Transverse colon (tissue), 4 donors: Measurements from ENCODE around the gene PDGFD. TPM values are rescaled to one million over a fixed set of nuclear protein-coding genes. Genes with fewer than 3 reads are reported as not detected.

Experiments used
- DNase-seq: peaks from one replicate; pipeline ENCODE4 v3.0.0-alpha.2; 2019
- H3K27ac ChIP-seq, 4 donors: fragments of 200-600 bp; sonication (generic); 2 replicates each; pipeline ENCODE4 v1.5.1; 2016 to 2018; ENCODE audit warnings: inconsistent platforms in 4 of 4
- H3K27me3 ChIP-seq: fragments of 200-600 bp; sonication (generic); 2 replicates; pipeline ENCODE4 v1.5.1; 2017; ENCODE audit warnings: inconsistent platforms
- H3K36me3 ChIP-seq, 4 donors: fragments of 200-600 bp; sonication (generic); 2 replicates each; pipeline ENCODE4 v1.5.1; 2017 to 2019; ENCODE audit warnings: inconsistent platforms in 4 of 4
- H3K4me1 ChIP-seq, 4 donors: fragments of 200-600 bp; sonication (generic); 2 replicates each; pipeline ENCODE4 v1.5.1; 2017 to 2020; ENCODE audit warnings: inconsistent platforms in 4 of 4
- H3K4me3 ChIP-seq, 4 donors: fragments of 200-600 bp; sonication (generic); 1 replicate in 1 of 4; 2 replicates in 3 of 4; pipeline versions ENCODE4 v1.5.1 to v1.6.1; 2017 to 2019; ENCODE audit warnings: inconsistent platforms in 4 of 4
- H3K9me3 ChIP-seq, 2 donors: fragments of 200-600 bp; sonication (generic); 2 replicates each; pipeline ENCODE4 v1.5.1; 2017 to 2019; ENCODE audit warnings: inconsistent platforms in 2 of 2
- CTCF ChIP-seq, 5 experiments: fragments of 200-600 bp in 3 of 5; fragments of 450-650 bp in 2 of 5; sonication (generic) in 3 of 5; IDR thresholded peaks; 1 replicate in 2 of 5; 2 replicates in 3 of 5; pipeline ENCODE4 v1.5.1; 2016 to 2017; ENCODE audit warnings: antibody characterized with exemption in 5 of 5, inconsistent platforms in 3 of 5, mild to moderate bottlenecking in 2 of 5, moderate library complexity in 1 of 5
- EP300 ChIP-seq: sonication (generic); formaldehyde crosslinking; IDR thresholded peaks from one replicate; pipeline ENCODE4 v1.6.1; 2017; ENCODE audit warnings: antibody characterized with exemption, low read depth
- POLR2A ChIP-seq: fragments of 450-650 bp; IDR thresholded peaks from one replicate; pipeline ENCODE4 v1.6.1; 2016; ENCODE audit warnings: antibody characterized with exemption, mild to moderate bottlenecking, moderate library complexity
- POLR2AphosphoS5 ChIP-seq, 3 donors: sonication (generic); formaldehyde crosslinking; IDR thresholded peaks; one replicate each; pipeline ENCODE4 v1.6.1; 2016; ENCODE audit warnings: antibody characterized with exemption in 3 of 3
- WGBS, 2 donors: methylation state at CpG; one replicate each; pipeline ENCODE4 v1.1.5; 2018; ENCODE audit warnings: low coverage in 1 of 2; 5-methylcytosine and 5-hydroxymethylcytosine counted together
- in situ Hi-C, 4 donors: fragments of 200-750 bp; cut with MboI; loops; one replicate each; pipeline versions ENCODE4 v1.15.0 to v1.15.1; 2017; ENCODE audit warnings: low sequenced_read_pairs in 3 of 4, low pct_ligation_motif_present in 1 of 4, low pct_unique_long_range_greater_than_20kb in 1 of 4
- intact Hi-C: fragments of 100-400 bp; cut with DNase I; formaldehyde crosslinking; loops from one replicate; pipeline ENCODE4 v1.15.1; 2023; ENCODE audit warnings: low total_unique reads
- total RNA-seq, 4 donors: library from RNA; depleted of rRNA; stranded (reverse); fragments of >200 nt; gene quantifications; one replicate each; pipeline ENCODE4 v1.1.0, GENCODE V29; 2016

Gene PDGFD
- total RNA-seq, 4 donors from 2014 or later: 2.3 to 6.0 (median 3.8) TPM; not detected in 1

- H3K27ac ChIP-seq: no peak overlapping the region
- H3K27me3 ChIP-seq: peaks cover under 1% of the 10 kb centered on the region
- H3K4me1 ChIP-seq: peaks cover 0 to 3% (median 0%) of the 10 kb centered on the region in 4 donors
- intact Hi-C loops (no loop called here), in situ Hi-C loops (loop anchor here in 1 of 4 donors (10.0 kb wide), 1 partner anchor 56 kb away; no protein-coding TSS in a partner anchor)
- no peaks in the 10 kb centered on the region for H3K9me3 ChIP-seq
- TF ChIP-seq POLR2A (no peak), POLR2AphosphoS5 (IDR thresholded peaks at IDR 0.05) (no peak), CTCF (IDR thresholded peaks at IDR 0.05) (no peak), EP300 (no peak)
- H3K4me3 ChIP-seq: no peak overlapping the region
- DNase-seq: no peak
- no peaks in the 10 kb centered on the region for H3K36me3 ChIP-seq
These were observed 5.1 kb upstream of the PDGFD start for GRCh38 chr11:104169091-104169490.

DNA sequence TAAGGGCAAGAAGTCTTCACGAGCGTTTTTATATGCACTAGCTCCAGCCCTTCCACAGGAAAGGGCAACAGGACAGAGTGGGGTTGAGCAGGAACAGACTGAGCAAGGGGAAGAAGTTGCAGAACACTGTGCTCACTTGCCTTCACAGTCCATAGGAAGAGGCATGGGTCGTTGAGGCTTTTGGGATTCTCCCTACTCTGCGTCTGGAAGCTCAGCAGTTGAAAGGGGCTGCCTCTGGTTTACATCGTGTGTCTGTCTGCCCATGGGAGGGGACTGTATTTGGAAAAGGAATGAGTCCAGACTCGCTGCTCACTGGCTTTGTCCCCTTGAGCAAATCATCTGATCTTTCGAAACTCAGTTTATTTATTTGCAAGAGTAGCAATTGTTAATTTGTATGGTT is 1.1 kb upstream of the PDGFD start:
- Histone ChIP-seq H3K27ac (no peak overlapping the region), H3K4me3 (no peak overlapping the region), H3K4me1 (peaks cover 0 to 16% (median 9%) of the 10 kb centered on the region in 4 donors), H3K36me3 (no peaks in the 10 kb centered on the region), H3K9me3 (no peaks in the 10 kb centered on the region), H3K27me3 (peaks cover 16% of the 10 kb centered on the region)
- in situ Hi-C loops (loop anchor here in 1 of 4 donors (10.0 kb wide), 1 partner anchor 60 kb away; no protein-coding TSS in a partner anchor), intact Hi-C loops (no loop called here)
- WGBS, 2 donors: 89 to 92% methylated on average over 4 to 7 of the region's 7 CpGs
- no peak for DNase-seq
- TF ChIP-seq POLR2AphosphoS5 (IDR thresholded peaks at IDR 0.05): no peak
- no peak for TF ChIP-seq CTCF (IDR thresholded peaks at IDR 0.05)
- TF ChIP-seq POLR2A: no peak

GRCh38 chr11:104163100-104164027 is 583 bp downstream of the PDGFD start:
- H3K36me3 ChIP-seq: no peaks in the 10 kb centered on the region
- WGBS, 2 donors: 6 to 9% methylated on average over 19 to 33 of the region's 38 CpGs
- H3K27ac ChIP-seq: peak overlapping the region in 2 of 4 donors; percentile 7 to 23
- peaks cover 0 to 16% (median 9%) of the 10 kb centered on the region in 4 donors for H3K4me1 ChIP-seq
- intact Hi-C loops (no loop called here), in situ Hi-C loops (loop anchor here in 1 of 4 donors (10.0 kb wide), 1 partner anchor 61 kb away; no protein-coding TSS in a partner anchor)
- H3K4me3 ChIP-seq: peak overlapping the region in 3 of 4 donors; percentile 31 to 49 (median 32)
- peaks cover 16% of the 10 kb centered on the region for H3K27me3 ChIP-seq
- TF ChIP-seq POLR2AphosphoS5 (IDR thresholded peaks at IDR 0.05) (no peak), EP300 (no peak), POLR2A (no peak), CTCF (IDR thresholded peaks at IDR 0.05) (no peak)
- H3K9me3 ChIP-seq: no peaks in the 10 kb centered on the region
- no peak for DNase-seq

- DNase-seq: no peak
- in situ Hi-C loops (loop anchor here in 1 of 4 donors (10.0 kb wide), 1 partner anchor 63 kb away; no protein-coding TSS in a partner anchor), intact Hi-C loops (no loop called here)
- H3K36me3 ChIP-seq: no peaks in the 10 kb centered on the region
- TF ChIP-seq CTCF (IDR thresholded peaks at IDR 0.05) (no peak), POLR2A (no peak), EP300 (no peak), POLR2AphosphoS5 (IDR thresholded peaks at IDR 0.05) (no peak)
- H3K9me3 ChIP-seq: no peaks in the 10 kb centered on the region
- 38 to 59% methylated on average over 1 of the region's 1 CpG for WGBS, 2 donors
- H3K27me3 ChIP-seq: peaks cover 16% of the 10 kb centered on the region
- H3K4me1 ChIP-seq: peaks cover 0 to 16% (median 9%) of the 10 kb centered on the region in 4 donors
- H3K27ac ChIP-seq: no peak overlapping the region
- no peak overlapping the region for H3K4me3 ChIP-seq
These were observed 2.0 kb downstream of the PDGFD start for GRCh38 chr11:104161751-104162450.
